HepG2 (cell line): ENCODE data around the gene NOTO. TPM values are rescaled to one million over a fixed set of nuclear protein-coding genes. Genes with fewer than 3 reads are reported as not detected.

Experiments
- ATAC-seq: fragments of 200-7000 bp; cut with Tn5 transposase; 3 replicates; pipeline ENCODE4 v1.9.1; 2020; ENCODE audit warnings: mild to moderate bottlenecking, moderate library complexity
- BruUV-seq: library from RNA; stranded (reverse); fragments of 400-500 nt; replicated peaks from 2 replicates; lab custom pipeline; 2021; lab: Mats Ljungman, UMichigan
- CTCF ChIA-PET: fragments of 300-600 bp; formaldehyde crosslinking; extraction: SDS; loops from one replicate; lab custom pipeline; 2021; ENCODE audit warnings: low total read pairs, inconsistent platforms, low intra/inter-chr PET ratio; lab: Yijun Ruan, JAX
- POLR2A ChIA-PET: fragments of 350-600 bp; sonication (Branson Sonifier 250); formaldehyde crosslinking; loops from one replicate; lab custom pipeline; 2020; ENCODE audit warnings: antibody characterized with exemption, inconsistent platforms; lab: Yijun Ruan, JAX
- DNase-seq: peaks from one replicate; pipeline ENCODE4 v3.0.0-alpha.2; 2015; ENCODE audit warnings: low spot score
- FAIRE-seq: peaks from 3 replicates; lab custom pipeline; 2011; peaks lifted over from hg19 to GRCh38; lab: Jason Lieb, UNC
- H2AFZ ChIP-seq: one replicate; pipeline ENCODE4 v1.6.1; 2011; ENCODE audit warnings: low read length, inconsistent platforms
- H3K27ac ChIP-seq: fragments of 300-600 bp; 3 replicates; pipeline ENCODE4 v1.8.0; 2011; ENCODE audit warnings: mixed run types, mild to moderate bottlenecking, mixed read lengths, low read length, inconsistent platforms; ENCODE audit not compliant: insufficient read depth; ENCODE audit errors: extremely low read length
- H3K27me3 ChIP-seq, 2 experiments: fragments of 200-600 bp in 1 of 2; 2 replicates in 1 of 2; 3 replicates in 1 of 2; pipeline versions ENCODE4 v1.6.0 to v1.8.0; 2011; ENCODE audit warnings: low read length in 2 of 2, mild to moderate bottlenecking in 2 of 2, moderate library complexity in 2 of 2, inconsistent platforms in 1 of 2; ENCODE audit not compliant: insufficient read depth in 2 of 2, control insufficient read depth in 1 of 2
- H3K36me3 ChIP-seq, 2 experiments: fragments of 200-600 bp in 1 of 2; replicated peaks in 1 of 2; 2 replicates in 1 of 2; 3 replicates in 1 of 2; pipeline versions ENCODE4 v1.5.1 to v1.8.0; 2011; ENCODE audit warnings: low read length in 2 of 2, inconsistent platforms in 1 of 2; ENCODE audit not compliant: insufficient read depth in 2 of 2, control insufficient read depth in 1 of 2
- H3K4me1 ChIP-seq: 2 replicates; pipeline ENCODE4 v1.5.1; 2012; ENCODE audit warnings: low read length, inconsistent platforms; ENCODE audit not compliant: insufficient read depth
- H3K4me2 ChIP-seq: 2 replicates; pipeline ENCODE4 v1.6.0; 2011; ENCODE audit warnings: low read depth, low read length, inconsistent platforms
- H3K4me3 ChIP-seq, 3 experiments: fragments of 200-600 bp in 1 of 3; sonication (generic), shearing (Covaris generic) in 1 of 3; replicated peaks in 1 of 3; 2 replicates each; pipeline ENCODE4 v1.5.1; 2011 to 2016; ENCODE audit warnings: low read length in 3 of 3, inconsistent platforms in 2 of 3, low read depth in 2 of 3, mild to moderate bottlenecking in 2 of 3, control low read depth in 1 of 3, mixed read lengths in 1 of 3; ENCODE audit not compliant: insufficient read depth in 1 of 3
- H3K79me2 ChIP-seq: one replicate; pipeline ENCODE4 v1.6.1; 2011; ENCODE audit warnings: low read length, inconsistent platforms; ENCODE audit not compliant: insufficient read depth
- H3K9ac ChIP-seq: 2 replicates; pipeline ENCODE4 v1.6.0; 2011; ENCODE audit warnings: mild to moderate bottlenecking, low read depth, low read length, inconsistent platforms; ENCODE audit not compliant: insufficient read depth
- H3K9me3 ChIP-seq: 2 replicates; pipeline ENCODE4 v1.5.1; 2012; ENCODE audit warnings: mild to moderate bottlenecking, low read length
- H4K20me1 ChIP-seq: 2 replicates; pipeline ENCODE4 v1.6.0; 2011; ENCODE audit warnings: inconsistent platforms, mild to moderate bottlenecking, low read length, moderate library complexity; ENCODE audit not compliant: insufficient read depth
- ATF7 ChIP-seq, 2 experiments: fragments of 450-650 bp in 1 of 2; sonication (generic) in 1 of 2; formaldehyde crosslinking in 1 of 2; IDR thresholded peaks; 2 replicates each; pipeline versions ENCODE4 v1.4.0 to v1.6.1; 2016 to 2020; ENCODE audit warnings: antibody characterized with exemption in 1 of 2, mild to moderate bottlenecking in 1 of 2, missing genetic modification reagents in 1 of 2
- CREB1 ChIP-seq, 2 experiments: fragments of 450-650 bp in 1 of 2; IDR thresholded peaks; 2 replicates each; pipeline ENCODE4 v1.6.1; 2016 to 2017; ENCODE audit warnings: control low read depth in 1 of 2, mild to moderate bottlenecking in 1 of 2, missing compliant biosample characterization in 1 of 2, missing genetic modification characterization in 1 of 2
- GTF3A ChIP-seq: sonication (generic); formaldehyde crosslinking; conservative IDR thresholded peaks from 2 replicates; pipeline ENCODE4 v1.4.0; 2020; ENCODE audit warnings: mild to moderate bottlenecking, missing genetic modification reagents
- KDM6A ChIP-seq: IDR thresholded peaks from 2 replicates; pipeline ENCODE4 v1.6.1; 2016; ENCODE audit warnings: low read depth
- RAD51 ChIP-seq: fragments of 450-650 bp; IDR thresholded peaks from 2 replicates; pipeline ENCODE4 v1.6.1; 2016; ENCODE audit warnings: borderline replicate concordance
- RBM22 ChIP-seq: fragments of 200-400 bp; formaldehyde crosslinking; optimal IDR thresholded peaks from 2 replicates; pipeline ENCODE3; 2017; ENCODE audit warnings: mild to moderate bottlenecking, low read length, moderate library complexity
- TFE3 ChIP-seq: IDR thresholded peaks from 2 replicates; pipeline ENCODE4 v1.6.1; 2016
- ZBTB43 ChIP-seq: sonication (generic); formaldehyde crosslinking; conservative IDR thresholded peaks from 2 replicates; pipeline ENCODE4 v1.4.0; 2020; ENCODE audit warnings: missing genetic modification reagents
- ZNF232 ChIP-seq: sonication (generic); formaldehyde crosslinking; IDR thresholded peaks from 2 replicates; pipeline ENCODE4 v1.4.0; 2020; ENCODE audit warnings: missing genetic modification reagents, borderline replicate concordance
- ZNF292 ChIP-seq: sonication (generic); formaldehyde crosslinking; IDR thresholded peaks from 2 replicates; pipeline ENCODE4 v1.8.1; 2022; ENCODE audit warnings: mild to moderate bottlenecking, low read depth, missing genetic modification reagents, borderline replicate concordance
- ZNF644 ChIP-seq: IDR thresholded peaks from 2 replicates; pipeline ENCODE4 v1.6.1; 2016; ENCODE audit warnings: low read depth
- WGBS: methylation state at CpG from one replicate; pipeline ENCODE4 v1.1.6; 2017; ENCODE audit warnings: low lambda C conversion rate; 5-methylcytosine and 5-hydroxymethylcytosine counted together
- in situ Hi-C: cut with HindIII; loops from 2 replicates; pipeline ENCODE4 v1.10.0; 2017; ENCODE audit warnings: low pct_unique_long_range_greater_than_20kb; ENCODE audit not compliant: extremely low pct_ligation_motif_present
- intact Hi-C: fragments of 100-400 bp; cut with micrococcal nuclease; formaldehyde crosslinking; loops from one replicate; pipeline ENCODE4 v1.10.0; 2022; ENCODE audit not compliant: unreplicated experiment
- polyA plus RNA-seq, 8 experiments: library from polyadenylated mRNA; depleted of rRNA in 3 of 8; stranded (reverse) in 7 of 8; unstranded in 1 of 8; fragments of >200 nt; fragmentation: Illumina TruSeq in 4 of 8; extraction: Trizol in 4 of 8; gene quantifications; 2 replicates each; pipeline versions ENCODE4 v1.2.1 to v1.2.3, GENCODE V29; 2011 to 2016; ENCODE audit warnings: low read depth in 4 of 8, missing spikeins in 1 of 8, mixed read lengths in 1 of 8; ENCODE audit not compliant: insufficient read depth in 1 of 8
- total RNA-seq, 5 experiments: library from RNA; depleted of rRNA; stranded (reverse); fragments of >200 nt; fragmentation: Illumina TruSeq; extraction: Trizol; gene quantifications; 2 replicates each; pipeline ENCODE4 v1.2.3, GENCODE V29; 2016; ENCODE audit warnings: low read depth in 1 of 5
- TF ChIP-seq, protein P1 (sequence below): sonication (generic); formaldehyde crosslinking; IDR thresholded peaks from 2 replicates; pipeline ENCODE4 v1.8.0; 2022; ENCODE audit warnings: mild to moderate bottlenecking, missing genetic modification reagents, borderline replicate concordance

Gene NOTO
- total and polyA plus RNA-seq, 2 of the 13 experiments (the other 11 are each of a cell fraction or from before 2014, with no cell fraction given): not detected

- TF ChIP-seq TFE3 (no peak), RAD51 (no peak), KDM6A (CRISPR knock-in tag) (no peak), ZNF292 (CRISPR knock-in tag) (no peak)
These were observed 50.1 kb downstream of the NOTO start (continued) for GRCh38 chr2:73252238-73253027.

GRCh38 chr2:73253400-73253799, 51.0 kb downstream of the NOTO start:
- ChIA-PET CTCF (no interaction called here), POLR2A (interaction anchor here (1.3 to 2.5 kb wide), 3 partner anchors 9 to 20 kb away, joined by 3 to 10 read pairs (median 7); partner anchors contain the start of genes CCT7 and PRADC1)
- FAIRE-seq (no peak), DNase-seq (no peak), ATAC-seq (no peak)
- H3K36me3 ChIP-seq: peaks cover 33 to 55% of the 10 kb centered on the region in 2 experiments
- WGBS: 83% methylated on average over 2 of the region's 2 CpGs
- H3K4me2 ChIP-seq: no peak overlapping the region
- H3K27ac ChIP-seq: no peak overlapping the region
- H3K27me3 ChIP-seq: no peaks in the 10 kb centered on the region
- H3K9me3 ChIP-seq: no peaks in the 10 kb centered on the region
- in situ Hi-C loops: no loop called here
- peaks cover 20% of the 10 kb centered on the region for H3K4me1 ChIP-seq
- TF ChIP-seq RBM22 (peak; percentile 63), CREB1 (IDR thresholded peaks at IDR 0.05) (peak; percentile 21; the same call in 1 of the 2 replicates), CREB1 (CRISPR knock-in tag; IDR thresholded peaks at IDR 0.05) (no peak), GTF3A (CRISPR knock-in tag) (no peak), ZBTB43 (CRISPR knock-in tag) (no peak), ZNF232 (CRISPR knock-in tag) (no peak), ZNF644 (CRISPR knock-in tag) (no peak), ATF7 (IDR thresholded peaks at IDR 0.05) (peak; percentile 95), ATF7 (CRISPR knock-in tag; IDR thresholded peaks at IDR 0.05) (no peak)
- TF ChIP-seq, protein P1, sequence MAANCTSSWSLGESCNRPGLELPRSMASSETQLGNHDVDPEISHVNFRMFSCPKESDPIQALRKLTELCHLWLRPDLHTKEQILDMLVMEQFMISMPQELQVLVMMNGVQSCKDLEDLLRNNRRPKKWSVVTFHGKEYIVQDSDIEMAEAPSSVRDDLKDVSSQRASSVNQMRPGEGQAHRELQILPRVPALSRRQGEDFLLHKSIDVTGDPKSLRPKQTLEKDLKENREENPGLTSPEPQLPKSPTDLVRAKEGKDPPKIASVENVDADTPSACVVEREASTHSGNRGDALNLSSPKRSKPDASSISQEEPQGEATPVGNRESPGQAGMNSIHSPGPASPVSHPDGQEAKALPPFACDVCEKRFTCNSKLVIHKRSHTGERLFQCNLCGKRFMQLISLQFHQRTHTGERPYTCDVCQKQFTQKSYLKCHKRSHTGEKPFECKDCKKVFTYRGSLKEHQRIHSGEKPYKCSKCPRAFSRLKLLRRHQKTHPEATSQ (CRISPR knock-in tag): 0 out of 2 replicates have a peak, but pooled peaks have one; percentile 51
- peaks cover 6% of the 10 kb centered on the region; the same call in 1 of the 2 replicates for H4K20me1 ChIP-seq
- H3K9ac ChIP-seq: no peak overlapping the region
- BruUV-seq: no TSS peak
- no peaks in the 10 kb centered on the region for H3K79me2 ChIP-seq
- intact Hi-C loops: no loop called here
- no peak overlapping the region for H3K4me3 ChIP-seq
- H2AFZ ChIP-seq: no peak overlapping the region
